Measurements from ENCODE around the gene ELP2. TPM values are rescaled to one million over a fixed set of nuclear protein-coding genes. Genes with fewer than 3 reads are reported as not detected.

Gene ELP2
- total and polyA plus RNA-seq, 9 of the 15 experiments (the other 6 are each of a cell fraction or from before 2014, with no cell fraction given): 76.8 to 192 (median 140) TPM

DNA sequence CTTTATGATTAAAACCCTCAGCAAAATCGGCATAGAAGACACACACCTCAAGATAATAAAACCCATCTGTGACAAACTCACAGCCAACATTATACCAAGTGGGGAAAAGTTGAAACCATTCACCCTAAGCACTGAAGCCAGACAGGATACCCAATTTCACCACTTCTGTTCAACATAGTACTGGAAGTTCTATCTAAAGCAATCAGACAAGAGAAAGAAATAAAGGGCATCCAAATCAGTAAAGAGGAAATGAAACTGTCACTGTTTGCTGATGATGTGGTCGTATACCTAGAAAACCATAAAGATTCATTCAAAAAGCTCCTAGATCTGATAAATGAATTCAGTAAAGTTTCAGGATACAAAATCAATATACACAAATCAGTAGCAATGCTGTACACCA lies 46.0 kb upstream of the ELP2 start:
- H3K9me3 ChIP-seq (replicated peaks; ENCODE audit: control insufficient read depth, insufficient read depth, low read depth, low read length): no peaks in the 10 kb centered on the region; the same call in 1 of the 2 replicates
- H3K27ac ChIP-seq (ENCODE audit: extremely low read depth, low read depth, low read length): no peak overlapping the region
- 13% methylated on average over 2 of the region's 2 CpGs for WGBS (ENCODE audit: insufficient coverage, low coverage, missing lambda C conversion rate)
- H3K9me1 ChIP-seq (ENCODE audit: control insufficient read depth, insufficient read depth, low read length): no peaks in the 10 kb centered on the region
- H3K27me3 ChIP-seq (ENCODE audit: control insufficient read depth in 2 of 2, insufficient read depth in 2 of 2, low read length in 2 of 2): peaks cover 5 to 22% of the 10 kb centered on the region in 2 experiments; a peak in 4 of 5 replicates
- POLR2A ChIA-PET: no interaction called here
- H2AFZ ChIP-seq (ENCODE audit: low read depth, low read length): no peak overlapping the region
- no peak overlapping the region for H3K4me2 ChIP-seq (ENCODE audit: insufficient read depth, low read length)
- H3K4me1 ChIP-seq (replicated peaks in 1 of 2; ENCODE audit: control insufficient read depth in 2 of 2, insufficient read depth in 2 of 2, low read length in 2 of 2): peaks cover 0 to 8% of the 10 kb centered on the region in 2 experiments; a peak in 1 of 5 replicates
- TF ChIP-seq ZC3H4 (CRISPR knock-in tag; IDR thresholded peaks at IDR 0.05; ENCODE audit: borderline replicate concordance) (no peak), FOXJ2 (tag; IDR thresholded peaks at IDR 0.05) (no peak), MCM5 (IDR thresholded peaks at IDR 0.05; ENCODE audit: low read depth) (no peak), GABPA (tag; conservative IDR thresholded peaks at IDR 0.05; ENCODE audit: low read depth) (no peak), SMARCB1 (IDR thresholded peaks at IDR 0.05; ENCODE audit: insufficient read length, low read depth) (no peak), NFIC (IDR thresholded peaks at IDR 0.05) (no peak), ZC3H11A (IDR thresholded peaks at IDR 0.05; ENCODE audit: low read depth, low read length) (no peak), MYC (IDR thresholded peaks at IDR 0.05; ENCODE audit: low read depth, low read length) (no peak), MYC (CRISPR knock-in tag; IDR thresholded peaks at IDR 0.05; ENCODE audit: borderline replicate concordance, low read depth) (no peak), ZNF584 (CRISPR knock-in tag; IDR thresholded peaks at IDR 0.05; ENCODE audit: low read depth) (no peak), KHSRP (IDR thresholded peaks at IDR 0.05) (no peak), RAD21 (CRISPR knock-in tag; conservative IDR thresholded peaks at IDR 0.05 in 1 of 2, IDR thresholded peaks at IDR 0.05 in 1 of 2) (no peak), DDX20 (tag; IDR thresholded peaks at IDR 0.05; ENCODE audit: low read depth) (no peak), KDM1A (IDR thresholded peaks at IDR 0.05) (no peak), RBM25 (IDR thresholded peaks at IDR 0.05; ENCODE audit: low read depth, low read length, severe bottlenecking) (no peak), ZNF507 (tag; conservative IDR thresholded peaks at IDR 0.05) (no peak)
- TF ChIP-seq, protein P1, sequence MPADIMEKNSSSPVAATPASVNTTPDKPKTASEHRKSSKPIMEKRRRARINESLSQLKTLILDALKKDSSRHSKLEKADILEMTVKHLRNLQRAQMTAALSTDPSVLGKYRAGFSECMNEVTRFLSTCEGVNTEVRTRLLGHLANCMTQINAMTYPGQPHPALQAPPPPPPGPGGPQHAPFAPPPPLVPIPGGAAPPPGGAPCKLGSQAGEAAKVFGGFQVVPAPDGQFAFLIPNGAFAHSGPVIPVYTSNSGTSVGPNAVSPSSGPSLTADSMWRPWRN (IDR thresholded peaks at IDR 0.05; ENCODE audit: low read depth): no peak
- TF ChIP-seq, protein P2, sequence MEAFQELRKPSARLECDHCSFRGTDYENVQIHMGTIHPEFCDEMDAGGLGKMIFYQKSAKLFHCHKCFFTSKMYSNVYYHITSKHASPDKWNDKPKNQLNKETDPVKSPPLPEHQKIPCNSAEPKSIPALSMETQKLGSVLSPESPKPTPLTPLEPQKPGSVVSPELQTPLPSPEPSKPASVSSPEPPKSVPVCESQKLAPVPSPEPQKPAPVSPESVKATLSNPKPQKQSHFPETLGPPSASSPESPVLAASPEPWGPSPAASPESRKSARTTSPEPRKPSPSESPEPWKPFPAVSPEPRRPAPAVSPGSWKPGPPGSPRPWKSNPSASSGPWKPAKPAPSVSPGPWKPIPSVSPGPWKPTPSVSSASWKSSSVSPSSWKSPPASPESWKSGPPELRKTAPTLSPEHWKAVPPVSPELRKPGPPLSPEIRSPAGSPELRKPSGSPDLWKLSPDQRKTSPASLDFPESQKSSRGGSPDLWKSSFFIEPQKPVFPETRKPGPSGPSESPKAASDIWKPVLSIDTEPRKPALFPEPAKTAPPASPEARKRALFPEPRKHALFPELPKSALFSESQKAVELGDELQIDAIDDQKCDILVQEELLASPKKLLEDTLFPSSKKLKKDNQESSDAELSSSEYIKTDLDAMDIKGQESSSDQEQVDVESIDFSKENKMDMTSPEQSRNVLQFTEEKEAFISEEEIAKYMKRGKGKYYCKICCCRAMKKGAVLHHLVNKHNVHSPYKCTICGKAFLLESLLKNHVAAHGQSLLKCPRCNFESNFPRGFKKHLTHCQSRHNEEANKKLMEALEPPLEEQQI (IDR thresholded peaks at IDR 0.05): no peak
- TF ChIP-seq, protein P3, sequence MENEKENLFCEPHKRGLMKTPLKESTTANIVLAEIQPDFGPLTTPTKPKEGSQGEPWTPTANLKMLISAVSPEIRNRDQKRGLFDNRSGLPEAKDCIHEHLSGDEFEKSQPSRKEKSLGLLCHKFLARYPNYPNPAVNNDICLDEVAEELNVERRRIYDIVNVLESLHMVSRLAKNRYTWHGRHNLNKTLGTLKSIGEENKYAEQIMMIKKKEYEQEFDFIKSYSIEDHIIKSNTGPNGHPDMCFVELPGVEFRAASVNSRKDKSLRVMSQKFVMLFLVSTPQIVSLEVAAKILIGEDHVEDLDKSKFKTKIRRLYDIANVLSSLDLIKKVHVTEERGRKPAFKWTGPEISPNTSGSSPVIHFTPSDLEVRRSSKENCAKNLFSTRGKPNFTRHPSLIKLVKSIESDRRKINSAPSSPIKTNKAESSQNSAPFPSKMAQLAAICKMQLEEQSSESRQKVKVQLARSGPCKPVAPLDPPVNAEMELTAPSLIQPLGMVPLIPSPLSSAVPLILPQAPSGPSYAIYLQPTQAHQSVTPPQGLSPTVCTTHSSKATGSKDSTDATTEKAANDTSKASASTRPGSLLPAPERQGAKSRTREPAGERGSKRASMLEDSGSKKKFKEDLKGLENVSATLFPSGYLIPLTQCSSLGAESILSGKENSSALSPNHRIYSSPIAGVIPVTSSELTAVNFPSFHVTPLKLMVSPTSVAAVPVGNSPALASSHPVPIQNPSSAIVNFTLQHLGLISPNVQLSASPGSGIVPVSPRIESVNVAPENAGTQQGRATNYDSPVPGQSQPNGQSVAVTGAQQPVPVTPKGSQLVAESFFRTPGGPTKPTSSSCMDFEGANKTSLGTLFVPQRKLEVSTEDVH (IDR thresholded peaks at IDR 0.05; ENCODE audit: low read depth, partially characterized antibody): no peak
- DNase-seq (ENCODE audit: extremely low read depth in 1 of 4, low spot score in 3 of 4): no peak
- H3K36me3 ChIP-seq (ENCODE audit: control insufficient read depth, insufficient read depth, low read length): no peaks in the 10 kb centered on the region
- H3K79me2 ChIP-seq (ENCODE audit: control insufficient read depth, insufficient read depth, low read length): no peaks in the 10 kb centered on the region
- intact Hi-C loops (cut with micrococcal nuclease) (no loop called here), in situ Hi-C loops (cut with MboI) (loop anchor here (10.0 kb wide), 1 partner anchor 491 kb away; no protein-coding TSS in a partner anchor)
- no TSS peak for BruUV-seq (replicated peaks)
- CTCF ChIA-PET (ENCODE audit: low intra/inter-chr PET ratio): no interaction called here
- H3K4me3 ChIP-seq: no peak overlapping the region
- H4K20me1 ChIP-seq (replicated peaks; ENCODE audit: control insufficient read depth, insufficient read depth, low read length): no peaks in the 10 kb centered on the region
- no peak for ATAC-seq
- no peak for FAIRE-seq
- H3K9ac ChIP-seq (ENCODE audit: insufficient read depth in 1 of 2, low read depth in 2 of 2, low read length in 2 of 2): no peak overlapping the region

Measured in K562 (cell line).